Loucy (cell line): ENCODE data around the gene PDE9A.

Source experiments
- CTCF ChIP-seq: fragments of 200-600 bp; sonication (generic); conservative IDR thresholded peaks from 2 replicates; pipeline ENCODE4 v1.5.1; 2014; ENCODE audit warnings: mild to moderate bottlenecking, antibody characterized with exemption, low read length
- EZH2phosphoT487 ChIP-seq: fragments of 200-600 bp; IDR thresholded peaks from 2 replicates; pipeline ENCODE4 v1.6.1; 2018; ENCODE audit warnings: antibody characterized with exemption, mild to moderate bottlenecking, moderate library complexity, borderline replicate concordance

GRCh38 chr21:42662430-42663199 lies 9.2 kb downstream of the PDE9A start:
- TF ChIP-seq CTCF = no peak
- TF ChIP-seq EZH2phosphoT487 = no peak
